ENCODE measurements around the gene SMAP1.

Gene SMAP1

GRCh38 chr6:70685494-70686180 lies 18.0 kb downstream of the SMAP1 start:
- Histone ChIP-seq H4K20me1 (ENCODE audit: insufficient read depth, low read length) (peaks cover 60% of the 10 kb centered on the region), H3K9me3 (ENCODE audit: insufficient read depth, low read length) (no peaks in the 10 kb centered on the region), H3K27me3 (ENCODE audit: low read depth, low read length) (no peaks in the 10 kb centered on the region), H2AFZ (ENCODE audit: low read depth, low read length) (no peak overlapping the region), H3K27ac (ENCODE audit: low read length) (no peak overlapping the region), H3K4me3 (ENCODE audit: low read length) (no peak overlapping the region), H3K9ac (ENCODE audit: low read length) (no peak overlapping the region), H3K36me3 (replicated peaks; ENCODE audit: low read depth, low read length) (no peaks in the 10 kb centered on the region), H3K4me1 (ENCODE audit: low read length) (no peaks in the 10 kb centered on the region), H3K79me2 (ENCODE audit: low read length) (peaks cover 71% of the 10 kb centered on the region), H3K4me2 (ENCODE audit: low read length) (no peak overlapping the region)
- no peak for TF ChIP-seq CTCF (IDR thresholded peaks at IDR 0.05; ENCODE audit: low read depth, low read length)
- TF ChIP-seq EZH2phosphoT487 (IDR thresholded peaks at IDR 0.05; ENCODE audit: low read depth): no peak

GRCh38 chr6:70686548-70687133 lies 19.0 kb downstream of the SMAP1 start:
- no peak overlapping the region for H2AFZ ChIP-seq (ENCODE audit: low read depth, low read length)
- peaks cover 65% of the 10 kb centered on the region for H4K20me1 ChIP-seq (ENCODE audit: insufficient read depth, low read length)
- H3K4me2 ChIP-seq (ENCODE audit: low read length): no peak overlapping the region
- TF ChIP-seq CTCF (IDR thresholded peaks at IDR 0.05; ENCODE audit: low read depth, low read length): peak; percentile 89
- TF ChIP-seq EZH2phosphoT487 (IDR thresholded peaks at IDR 0.05; ENCODE audit: low read depth): no peak
- no peak overlapping the region for H3K27ac ChIP-seq (ENCODE audit: low read length)
- H3K4me3 ChIP-seq (ENCODE audit: low read length): no peak overlapping the region
- no peak overlapping the region for H3K9ac ChIP-seq (ENCODE audit: low read length)
- peaks cover 76% of the 10 kb centered on the region for H3K79me2 ChIP-seq (ENCODE audit: low read length)
- no peaks in the 10 kb centered on the region for H3K36me3 ChIP-seq (replicated peaks; ENCODE audit: low read depth, low read length)
- H3K27me3 ChIP-seq (ENCODE audit: low read depth, low read length): no peaks in the 10 kb centered on the region
- H3K9me3 ChIP-seq (ENCODE audit: insufficient read depth, low read length): no peaks in the 10 kb centered on the region
- no peaks in the 10 kb centered on the region for H3K4me1 ChIP-seq (ENCODE audit: low read length)

- H4K20me1 ChIP-seq (ENCODE audit: insufficient read depth, low read length): peaks cover 63% of the 10 kb centered on the region
- no peaks in the 10 kb centered on the region for H3K27me3 ChIP-seq (ENCODE audit: low read depth, low read length)
- no peak overlapping the region for H3K4me3 ChIP-seq (ENCODE audit: low read length)
- TF ChIP-seq EZH2phosphoT487 (IDR thresholded peaks at IDR 0.05; ENCODE audit: low read depth) (no peak), CTCF (IDR thresholded peaks at IDR 0.05; ENCODE audit: low read depth, low read length) (no peak)
- H3K9ac ChIP-seq (ENCODE audit: low read length): no peak overlapping the region
- H3K9me3 ChIP-seq (ENCODE audit: insufficient read depth, low read length): no peaks in the 10 kb centered on the region
- no peaks in the 10 kb centered on the region for H3K4me1 ChIP-seq (ENCODE audit: low read length)
- no peak overlapping the region for H2AFZ ChIP-seq (ENCODE audit: low read depth, low read length)
- H3K27ac ChIP-seq (ENCODE audit: low read length): no peak overlapping the region
- no peaks in the 10 kb centered on the region for H3K36me3 ChIP-seq (replicated peaks; ENCODE audit: low read depth, low read length)
- no peak overlapping the region for H3K4me2 ChIP-seq (ENCODE audit: low read length)
- peaks cover 88% of the 10 kb centered on the region for H3K79me2 ChIP-seq (ENCODE audit: low read length)
Measured at GRCh38 chr6:70693887-70694286, 26.2 kb downstream of the SMAP1 start.

- Histone ChIP-seq H2AFZ (ENCODE audit: low read depth, low read length) (no peak overlapping the region), H3K79me2 (ENCODE audit: low read length) (peaks cover 88% of the 10 kb centered on the region), H3K9ac (ENCODE audit: low read length) (no peak overlapping the region), H3K4me2 (ENCODE audit: low read length) (no peak overlapping the region), H3K9me3 (ENCODE audit: insufficient read depth, low read length) (no peaks in the 10 kb centered on the region), H3K27ac (ENCODE audit: low read length) (no peak overlapping the region), H4K20me1 (ENCODE audit: insufficient read depth, low read length) (peaks cover 63% of the 10 kb centered on the region), H3K4me3 (ENCODE audit: low read length) (no peak overlapping the region), H3K27me3 (ENCODE audit: low read depth, low read length) (no peaks in the 10 kb centered on the region), H3K36me3 (replicated peaks; ENCODE audit: low read depth, low read length) (no peaks in the 10 kb centered on the region), H3K4me1 (ENCODE audit: low read length) (no peaks in the 10 kb centered on the region)
- TF ChIP-seq EZH2phosphoT487 (IDR thresholded peaks at IDR 0.05; ENCODE audit: low read depth): no peak
- TF ChIP-seq CTCF (IDR thresholded peaks at IDR 0.05; ENCODE audit: low read depth, low read length): no peak
Measured at GRCh38 chr6:70694371-70694770, 26.7 kb downstream of the SMAP1 start.

Data from OCI-LY3 (cell line).